HG02970 (cell line): ENCODE results near the gene UBE2J2.

Experiments used
- ATAC-seq: cut with Tn5 transposase; IDR thresholded peaks from one replicate; pipeline ENCODE4 v1.9.1; 2021; ENCODE audit warnings: mild to moderate bottlenecking, moderate library complexity, moderate number of reproducible peaks; ENCODE audit not compliant: unreplicated experiment, low FRiP score

UBE2J2 gene

DNA sequence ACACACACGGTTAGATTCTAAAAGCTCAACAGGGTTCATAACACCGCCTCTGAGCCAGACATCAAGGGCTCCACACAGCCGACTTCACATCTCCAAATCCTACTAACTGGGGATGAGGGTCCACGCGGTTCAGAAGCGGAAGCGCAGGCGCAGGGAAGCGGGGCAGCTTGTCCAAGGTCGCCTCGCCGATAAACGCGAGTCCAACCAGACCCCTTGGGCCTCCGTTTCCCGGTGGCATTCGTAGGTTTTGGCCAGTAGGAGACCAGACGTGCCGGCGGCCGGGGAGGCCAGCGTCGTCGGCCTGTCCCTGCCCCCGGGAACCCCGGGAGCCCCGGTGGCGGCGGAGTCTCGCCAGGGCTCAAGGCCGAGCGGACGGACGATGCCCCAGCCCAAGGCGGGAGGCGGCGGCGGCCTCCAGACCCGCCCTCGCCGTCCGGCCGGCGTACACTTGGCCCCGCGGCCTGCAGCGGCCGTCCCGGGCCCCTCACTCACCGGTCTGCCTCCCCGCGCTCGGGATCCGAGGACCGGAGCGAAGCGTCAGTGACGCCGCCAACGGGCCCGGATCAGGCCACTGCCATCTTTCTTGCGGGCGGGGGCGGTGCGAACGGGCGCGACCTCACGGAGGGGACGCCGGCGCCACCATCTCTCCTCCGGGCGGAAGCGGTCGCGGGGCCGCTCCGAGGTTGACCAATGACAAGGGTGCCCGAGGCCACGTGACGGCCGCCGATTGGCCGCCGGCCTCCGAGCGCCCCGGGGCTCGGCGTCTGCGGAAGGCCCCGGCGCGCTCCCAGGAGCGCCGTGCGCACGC is 42.0 kb downstream of the UBE2J2 start, which contains the start of gene SDF4:
Gene SDF4 (minus strand): TSS at position 602 of the 808 bp plus-strand sequence. CDS start 3,229 bp downstream, outside the sequence.
- ATAC-seq, result peak; percentile 94

GRCh38 chr1:1230656-1231399 is 42.8 kb downstream of the UBE2J2 start:
- no peak for ATAC-seq

- no peak for ATAC-seq
These were observed 43.9 kb downstream of the UBE2J2 start for GRCh38 chr1:1229770-1230169.

- no peak for ATAC-seq
These were observed 44.9 kb downstream of the UBE2J2 start for GRCh38 chr1:1228596-1229321.

- no peak for ATAC-seq
These were observed 45.5 kb downstream of the UBE2J2 start for GRCh38 chr1:1228187-1228586.

GRCh38 chr1:1227386-1227785 is 46.3 kb downstream of the UBE2J2 start:
- no peak for ATAC-seq

DNA sequence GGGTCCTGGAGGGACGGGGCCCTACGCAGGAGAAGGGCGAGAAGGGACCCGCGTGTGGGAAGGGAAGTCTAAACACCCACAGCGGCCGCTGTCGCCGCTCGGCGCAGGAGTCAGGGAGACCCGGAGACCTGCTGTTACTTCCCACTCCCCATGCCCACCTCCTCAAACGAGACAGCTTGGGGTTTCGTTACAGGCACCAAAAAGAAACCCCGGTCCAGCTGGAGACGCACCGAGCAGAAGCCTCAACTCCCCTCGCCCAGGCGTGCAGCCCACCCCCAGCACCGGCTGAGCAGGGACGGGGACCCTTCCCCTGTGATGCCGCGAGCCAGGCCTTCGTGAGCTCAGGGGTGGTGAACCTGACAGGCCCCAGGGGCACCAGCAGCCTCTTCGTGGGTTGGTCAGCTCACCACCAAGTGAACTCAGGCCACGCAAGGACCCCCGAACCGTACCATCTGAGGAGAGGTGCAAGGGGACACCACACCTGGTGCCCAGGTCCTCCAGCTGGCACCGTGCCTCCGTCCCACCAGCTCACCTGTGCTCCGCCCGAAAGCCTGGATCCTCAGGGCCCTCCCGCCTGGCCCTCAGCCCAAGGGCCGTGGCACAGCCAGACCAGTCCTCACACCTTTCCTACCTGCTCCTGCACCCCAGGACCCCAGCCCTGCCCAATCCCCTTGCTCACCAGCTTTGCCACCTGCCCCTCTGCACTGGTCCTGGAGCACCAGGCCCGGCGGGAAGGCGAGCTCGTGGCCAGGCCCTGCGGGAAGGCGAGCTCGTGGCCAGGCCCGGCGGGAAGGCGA is 46.9 kb downstream of the UBE2J2 start:
- ATAC-seq, result no peak

DNA sequence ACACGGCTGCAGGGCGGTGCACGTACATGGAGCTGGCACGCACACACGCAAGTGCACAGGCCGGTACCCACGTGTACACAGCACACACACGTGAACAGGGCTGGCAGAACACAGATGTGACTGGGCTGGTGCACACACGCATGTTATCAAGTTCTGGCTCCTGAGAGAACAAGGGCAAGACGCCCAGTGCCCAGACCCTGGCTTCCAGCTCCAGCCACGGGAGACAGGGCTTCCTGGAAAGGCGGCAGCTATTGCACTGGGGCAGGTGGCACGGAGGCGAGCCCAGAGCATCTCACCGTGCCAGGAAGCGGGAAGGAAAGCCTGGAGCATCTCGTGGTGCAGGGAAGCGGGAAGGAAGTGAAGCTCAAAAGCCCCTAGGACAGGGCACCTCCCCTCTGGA is 47.7 kb downstream of the UBE2J2 start:
- ATAC-seq, result no peak

- no peak for ATAC-seq
These were observed 48.3 kb downstream of the UBE2J2 start for GRCh38 chr1:1225238-1225845.

DNA sequence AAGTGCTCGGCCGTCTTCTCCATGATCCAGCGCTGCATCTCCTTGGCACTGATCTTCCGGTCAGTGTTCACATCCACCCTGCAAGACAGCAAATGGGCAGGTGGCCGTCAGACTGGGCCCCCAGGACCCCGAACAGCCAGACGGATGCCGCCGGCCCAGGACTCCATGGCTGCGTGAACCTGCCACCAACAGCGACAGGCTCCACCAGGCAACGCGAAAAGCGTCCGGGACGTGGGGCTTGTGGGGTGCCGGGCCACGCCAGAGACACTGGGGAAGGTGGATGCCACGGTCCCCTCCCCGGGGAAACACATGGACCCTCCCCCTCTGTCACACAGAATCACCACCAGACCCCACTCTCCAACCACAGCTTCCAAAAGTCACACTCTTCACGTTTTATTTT is 49.8 kb downstream of the UBE2J2 start:
- no peak for ATAC-seq

- no peak for ATAC-seq
These were observed 50.3 kb downstream of the UBE2J2 start for GRCh38 chr1:1223321-1223720.

GRCh38 chr1:1222575-1223225 is 51.0 kb downstream of the UBE2J2 start:
- no peak for ATAC-seq

DNA sequence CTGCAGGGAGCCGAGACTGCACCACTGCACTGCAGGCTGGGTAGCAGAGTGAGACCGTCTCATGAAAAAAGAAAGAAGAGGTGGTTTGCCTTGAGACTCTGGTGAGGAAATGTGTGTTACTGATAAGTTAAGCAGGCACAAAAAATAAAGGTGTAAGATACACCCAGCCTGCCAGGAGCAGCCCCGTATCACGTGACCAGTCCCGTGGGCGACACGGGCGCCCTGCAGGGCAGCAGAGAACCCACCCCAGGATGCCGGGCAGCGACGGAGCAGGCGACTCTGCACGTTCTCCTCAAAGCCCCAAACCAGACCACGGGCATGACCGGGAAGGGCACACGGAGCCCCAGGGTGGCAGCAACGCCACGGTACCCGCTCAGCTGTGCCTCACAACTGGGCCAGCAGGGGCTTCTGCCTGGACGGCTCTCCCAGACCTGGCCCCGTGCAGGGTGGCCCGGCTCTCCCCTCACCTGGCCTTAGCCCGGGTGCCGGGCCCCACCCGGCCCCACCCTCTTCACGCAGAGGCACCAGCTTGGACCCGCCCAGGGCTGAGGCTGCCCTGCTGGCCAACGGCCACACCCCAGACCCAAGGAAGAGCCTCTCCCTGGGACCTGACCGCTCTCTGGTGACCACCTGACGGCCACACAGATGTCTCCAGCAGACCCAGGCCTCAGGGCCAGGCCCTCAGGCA is 51.6 kb downstream of the UBE2J2 start:
- ATAC-seq, result no peak

- ATAC-seq, result no peak
These were observed 53.5 kb downstream of the UBE2J2 start for GRCh38 chr1:1220197-1220596.

GRCh38 chr1:1219341-1219740 is 54.3 kb downstream of the UBE2J2 start:
- ATAC-seq, result no peak

DNA sequence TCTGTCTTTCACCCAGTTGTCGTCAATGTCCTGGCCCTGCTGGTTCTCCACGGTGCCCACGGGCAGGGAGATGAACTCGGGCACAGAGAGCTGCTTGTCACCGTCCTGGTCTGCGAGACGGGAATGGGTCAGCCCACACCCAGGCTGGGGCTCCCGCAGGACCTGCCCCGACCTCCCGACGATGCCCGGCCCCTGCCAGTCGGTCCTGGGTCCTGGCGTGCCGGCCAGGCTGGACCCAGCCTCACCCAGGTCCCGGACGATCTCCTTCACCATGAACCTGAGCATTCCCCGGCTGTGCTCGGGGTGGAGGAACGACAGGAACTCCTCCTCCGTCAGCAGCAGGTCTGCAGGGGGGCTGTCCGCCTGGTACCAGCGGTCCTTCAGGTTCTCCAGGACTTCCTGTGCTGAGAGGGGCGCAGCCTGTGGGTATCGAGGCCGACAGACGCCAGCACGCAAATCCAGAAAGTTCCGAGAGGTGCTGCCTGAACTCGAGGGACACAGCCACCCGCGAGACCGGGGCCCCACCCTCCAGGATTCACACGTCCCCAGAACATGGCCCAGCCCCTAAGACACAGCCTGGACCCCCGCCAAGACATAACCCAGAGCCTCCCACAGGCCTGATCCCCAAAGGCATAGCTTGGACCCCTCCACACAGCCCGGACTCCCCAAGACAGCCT is 55.0 kb downstream of the UBE2J2 start:
- ATAC-seq, result no peak

DNA sequence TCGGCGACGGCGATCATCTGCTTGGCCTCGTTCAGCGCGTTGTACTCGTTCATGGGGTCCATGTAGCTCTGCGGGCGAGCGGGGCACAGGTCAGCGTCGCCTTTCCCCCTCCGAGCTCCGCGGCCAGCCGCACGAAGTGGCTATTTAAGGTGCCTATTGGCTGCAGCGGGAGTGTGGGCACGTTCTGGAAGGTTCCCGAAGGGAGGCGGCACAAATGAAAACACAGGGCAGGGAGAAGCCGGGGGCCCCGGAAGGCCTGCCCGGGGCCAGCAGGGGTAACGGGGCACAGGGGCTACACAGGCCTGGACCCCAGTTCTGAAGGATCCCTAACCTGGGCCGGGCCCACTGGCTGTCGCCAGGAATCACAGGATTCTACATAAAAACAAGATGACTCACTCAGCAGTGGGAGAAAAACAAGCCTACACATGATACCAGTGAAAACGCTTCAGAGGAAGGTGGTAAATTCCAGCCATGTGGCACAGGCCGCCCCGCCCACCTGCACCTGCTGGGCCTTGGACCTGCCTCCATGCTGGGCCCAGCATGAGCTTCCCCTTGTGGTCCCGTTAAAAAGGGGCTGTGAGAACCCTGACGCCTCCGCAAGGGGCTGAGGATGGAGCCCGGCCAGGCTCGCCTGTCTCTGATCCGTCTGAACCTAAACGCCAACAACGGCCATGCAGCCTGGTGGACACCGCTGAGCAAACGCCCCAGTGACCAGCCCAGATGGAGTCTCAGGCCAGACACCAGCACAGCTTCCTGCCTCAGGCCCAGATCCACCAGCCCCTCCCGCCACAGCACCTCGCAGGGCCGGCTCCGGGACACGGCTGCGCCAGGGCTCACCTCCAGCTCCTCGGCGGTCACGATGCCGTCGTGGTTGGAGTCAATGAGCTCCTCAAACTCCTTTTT is 55.8 kb downstream of the UBE2J2 start:
- no peak for ATAC-seq
